Hematopoietic multipotent progenitor cell treated with erythropoietin and hydrocortisone succinate and interleukin-3 and kit ligand, for 15 days (in vitro differentiated cells): ENCODE measurements around the gene DIRAS1.

Experiments used
- DNase-seq: peaks from one replicate; pipeline ENCODE4 v3.0.0-alpha.2; 2015; ENCODE audit warnings: low spot score

DIRAS1 gene

GRCh38 chr19:2755448-2755705 lies 34.2 kb upstream of the DIRAS1 start:
- no peak for DNase-seq

GRCh38 chr19:2754659-2755447 lies 33.7 kb upstream of the DIRAS1 start:
- DNase-seq: no peak

- no peak for DNase-seq
These were observed 30.3 kb upstream of the DIRAS1 start for GRCh38 chr19:2751438-2751830.

GRCh38 chr19:2750808-2751437 lies 29.8 kb upstream of the DIRAS1 start:
- no peak for DNase-seq

- DNase-seq: no peak
These were observed 26.2 kb upstream of the DIRAS1 start for GRCh38 chr19:2747349-2747748.

GRCh38 chr19:2744113-2744512 lies 22.9 kb upstream of the DIRAS1 start:
- DNase-seq: no peak

- no peak for DNase-seq
These were observed 21.9 kb upstream of the DIRAS1 start for GRCh38 chr19:2743099-2743498.

GRCh38 chr19:2740314-2740656 lies 19.1 kb upstream of the DIRAS1 start:
- DNase-seq: no peak

- DNase-seq: peak; percentile 95
These were observed 18.6 kb upstream of the DIRAS1 start, which contains the start of gene SLC39A3 for GRCh38 chr19:2739602-2740313. Gene SLC39A3, minus strand, starts transcription at chr19:2740017. Its CDS starts 2,760 bp downstream, at chr19:2737257.

- no peak for DNase-seq
These were observed 15.5 kb upstream of the DIRAS1 start for GRCh38 chr19:2736550-2737190.

GRCh38 chr19:2735374-2735773 lies 14.2 kb upstream of the DIRAS1 start:
- no peak for DNase-seq

GRCh38 chr19:2734589-2735288 lies 13.6 kb upstream of the DIRAS1 start:
- no peak for DNase-seq

- DNase-seq: no peak
These were observed 12.9 kb upstream of the DIRAS1 start for GRCh38 chr19:2733930-2734588.

GRCh38 chr19:2732883-2733282 lies 11.7 kb upstream of the DIRAS1 start:
- no peak for DNase-seq

- DNase-seq: no peak
These were observed 11.1 kb upstream of the DIRAS1 start for GRCh38 chr19:2732157-2732725.

GRCh38 chr19:2731181-2731995 lies 10.2 kb upstream of the DIRAS1 start:
- no peak for DNase-seq

- no peak for DNase-seq
These were observed 9.0 kb upstream of the DIRAS1 start for GRCh38 chr19:2729943-2730818.

GRCh38 chr19:2728783-2729387 lies 7.7 kb upstream of the DIRAS1 start:
- no peak for DNase-seq

GRCh38 chr19:2727640-2727944 lies 6.4 kb upstream of the DIRAS1 start:
- DNase-seq: no peak
